Liver (tissue), 9 donors: ENCODE measurements around the gene ASTN1. TPM values are rescaled to one million over a fixed set of nuclear protein-coding genes. Genes with fewer than 3 reads are reported as not detected.

Experiments used
- DNase-seq: peaks from one replicate; pipeline ENCODE4 v3.0.0-alpha.2; 2017; ENCODE audit warnings: low spot score
- H3K27ac ChIP-seq, 2 donors: one replicate each; pipeline ENCODE4 v1.7.0; 2013; ENCODE audit warnings: inconsistent platforms in 2 of 2, low read length in 2 of 2, control low read depth in 1 of 2, low read depth in 1 of 2, mild to moderate bottlenecking in 1 of 2
- H3K27me3 ChIP-seq, 4 donors: one replicate each; pipeline versions ENCODE4 v1.6.1 to v1.7.0; 2013; ENCODE audit warnings: low read length in 3 of 4, inconsistent platforms in 1 of 4, mild to moderate bottlenecking in 1 of 4, moderate library complexity in 1 of 4; ENCODE audit not compliant: control insufficient read depth in 4 of 4, insufficient read depth in 4 of 4
- H3K36me3 ChIP-seq, 4 donors: one replicate each; pipeline versions ENCODE4 v1.6.1 to v1.7.0; 2013; ENCODE audit warnings: low read length in 3 of 4, mild to moderate bottlenecking in 3 of 4, low read depth in 1 of 4, moderate library complexity in 1 of 4; ENCODE audit not compliant: control insufficient read depth in 4 of 4, insufficient read depth in 3 of 4
- H3K4me1 ChIP-seq, 4 donors: one replicate each; pipeline versions ENCODE4 v1.6.1 to v1.7.0; 2013; ENCODE audit warnings: low read length in 3 of 4, mild to moderate bottlenecking in 3 of 4, moderate library complexity in 1 of 4; ENCODE audit not compliant: control insufficient read depth in 4 of 4, insufficient read depth in 4 of 4
- H3K4me3 ChIP-seq, 3 donors: one replicate each; pipeline versions ENCODE4 v1.6.1 to v1.7.0; 2013; ENCODE audit warnings: low read length in 3 of 3, control low read depth in 1 of 3, low read depth in 1 of 3, mild to moderate bottlenecking in 1 of 3
- H3K9ac ChIP-seq, 2 donors: one replicate each; pipeline ENCODE4 v1.7.0; 2013; ENCODE audit warnings: low read length in 2 of 2, mild to moderate bottlenecking in 2 of 2, moderate library complexity in 2 of 2, control low read depth in 1 of 2, low read depth in 1 of 2
- H3K9me3 ChIP-seq, 4 donors: one replicate each; pipeline versions ENCODE4 v1.6.1 to v1.7.0; 2013; ENCODE audit warnings: low read length in 3 of 4; ENCODE audit not compliant: control insufficient read depth in 4 of 4
- EGR1 ChIP-seq, 2 donors: IDR thresholded peaks; 2 replicates each; pipeline ENCODE4 v1.6.1; 2016 to 2018; ENCODE audit warnings: antibody characterized with exemption in 2 of 2, low read depth in 2 of 2
- FOXA1 ChIP-seq: IDR thresholded peaks from 2 replicates; pipeline ENCODE4 v1.6.1; 2016; ENCODE audit warnings: antibody characterized with exemption
- FOXA2 ChIP-seq: IDR thresholded peaks from 2 replicates; pipeline ENCODE4 v1.6.1; 2016; ENCODE audit warnings: antibody characterized with exemption
- GABPA ChIP-seq, 2 donors: IDR thresholded peaks in 1 of 2; conservative IDR thresholded peaks in 1 of 2; 2 replicates each; pipeline ENCODE4 v1.6.1; 2016; ENCODE audit warnings: antibody characterized with exemption in 2 of 2, mild to moderate bottlenecking in 1 of 2, moderate library complexity in 1 of 2
- HNF4A ChIP-seq, 2 donors: conservative IDR thresholded peaks; 2 replicates each; pipeline ENCODE4 v1.6.1; 2016; ENCODE audit warnings: antibody characterized with exemption in 2 of 2, mild to moderate bottlenecking in 2 of 2
- HNF4G ChIP-seq: IDR thresholded peaks from 2 replicates; pipeline ENCODE4 v1.6.1; 2016; ENCODE audit warnings: antibody characterized with exemption
- JUND ChIP-seq, 2 donors: IDR thresholded peaks; 2 replicates each; pipeline ENCODE4 v1.6.1; 2016; ENCODE audit warnings: antibody characterized with exemption in 2 of 2
- NR2F2 ChIP-seq: IDR thresholded peaks from 2 replicates; pipeline ENCODE4 v1.6.1; 2016; ENCODE audit warnings: antibody characterized with exemption
- RAD21 ChIP-seq, 2 donors: IDR thresholded peaks; 2 replicates each; pipeline ENCODE4 v1.6.1; 2016; ENCODE audit warnings: antibody characterized with exemption in 2 of 2, mild to moderate bottlenecking in 2 of 2
- RXRA ChIP-seq, 2 donors: IDR thresholded peaks; 2 replicates each; pipeline ENCODE4 v1.6.1; 2017 to 2018; ENCODE audit warnings: antibody characterized with exemption in 2 of 2, mild to moderate bottlenecking in 1 of 2
- SP1 ChIP-seq: IDR thresholded peaks from 2 replicates; pipeline ENCODE4 v1.6.1; 2018; ENCODE audit warnings: antibody characterized with exemption, mild to moderate bottlenecking
- TAF1 ChIP-seq: conservative IDR thresholded peaks from 2 replicates; pipeline ENCODE4 v1.6.1; 2016; ENCODE audit warnings: antibody characterized with exemption, mild to moderate bottlenecking
- YY1 ChIP-seq: IDR thresholded peaks from 2 replicates; pipeline ENCODE4 v1.6.1; 2016; ENCODE audit warnings: antibody characterized with exemption, mild to moderate bottlenecking
- WGBS: extraction: QIAGEN DNeasy Blood & Tissue Kit; methylation state at CpG from one replicate; pipeline ENCODE4 v1.1.7; 2013; 5-methylcytosine and 5-hydroxymethylcytosine counted together
- polyA plus RNA-seq, 2 donors: library from polyadenylated mRNA; stranded (reverse) in 1 of 2; unstranded in 1 of 2; fragments of 200-250 nt in 1 of 2; fragments of >200 nt in 1 of 2; fragmentation: Nextera tagmentation in 1 of 2; extraction: Ambion mirVana in 1 of 2; gene quantifications; one replicate each; pipeline versions ENCODE4 v1.2.1 to v1.2.3, GENCODE V29; 2013 to 2015
- total RNA-seq, 2 donors: library from RNA; depleted of rRNA; stranded (reverse); fragments of >200 nt; gene quantifications; one replicate each; pipeline ENCODE4 v1.2.3, GENCODE V29; 2014
- TF ChIP-seq, protein P1 (sequence below): IDR thresholded peaks from 2 replicates; pipeline ENCODE4 v1.6.1; 2016; ENCODE audit warnings: antibody characterized with exemption
- TF ChIP-seq, protein P2 (sequence below): IDR thresholded peaks from 2 replicates; pipeline ENCODE4 v1.6.1; 2016; ENCODE audit warnings: antibody characterized with exemption
- TF ChIP-seq, protein P3 (sequence below): fragments of 150-350 bp; IDR thresholded peaks from 2 replicates; pipeline ENCODE4 v1.5.1; 2017; ENCODE audit warnings: improper control_type of control experiment, low read depth, low read length; ENCODE audit not compliant: missing input control
- TF ChIP-seq, protein P4 (sequence below): IDR thresholded peaks from 2 replicates; pipeline ENCODE4 v1.6.1; 2016; ENCODE audit warnings: antibody characterized with exemption
- donor health status: healthy.
- donor health status: healthy.
- donor health status: healthy.
- donor health status: healthy.
- donor health status: healthy.

Gene ASTN1
- total and polyA plus RNA-seq, 4 donors, result 0.10 to 0.28 (median 0.18) TPM

DNA sequence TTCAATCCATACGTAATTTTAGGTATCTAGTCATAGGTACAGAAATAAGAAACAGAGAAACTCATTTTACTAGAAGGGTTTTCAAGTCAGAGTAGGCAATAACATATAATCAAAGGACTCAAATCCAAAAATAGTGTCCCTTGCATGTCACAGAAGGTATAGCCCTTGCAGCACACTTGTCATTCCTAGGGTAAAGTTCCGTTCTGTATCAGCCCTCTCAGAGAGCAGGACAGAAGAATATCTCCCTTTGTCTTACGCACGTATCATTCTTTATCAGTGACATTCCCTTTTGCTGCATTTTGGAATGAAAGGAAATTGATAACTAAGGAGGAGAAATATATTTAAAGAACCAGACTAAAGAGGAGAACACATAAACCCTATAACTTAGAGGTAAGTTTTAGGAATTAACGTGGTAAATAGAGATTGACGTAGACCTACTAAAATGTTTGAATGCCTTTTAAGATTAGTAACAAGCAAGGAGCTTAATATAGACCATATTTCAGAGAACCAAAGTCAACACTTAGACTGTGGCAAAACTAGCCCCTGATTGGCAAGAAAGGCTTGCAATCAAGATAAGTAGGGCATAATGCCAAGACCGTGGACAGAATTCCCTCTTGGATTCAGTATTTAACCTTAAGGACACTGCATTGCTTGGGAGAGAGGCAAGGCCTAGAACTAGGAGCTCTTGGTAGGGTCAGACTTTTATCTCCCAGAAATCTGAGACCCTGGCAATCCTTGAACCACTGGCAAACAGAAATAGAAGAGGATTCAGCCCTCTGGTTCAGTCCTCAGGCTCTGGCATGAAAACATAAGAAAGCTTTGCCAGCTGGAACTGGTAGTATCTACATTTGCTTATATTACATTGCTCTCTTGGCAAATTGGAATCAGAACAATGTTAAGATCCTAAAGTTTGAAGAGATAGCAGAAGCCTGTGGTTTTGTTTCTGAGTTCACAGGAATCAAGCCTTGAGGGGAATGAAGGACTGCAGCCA, 232.1 kb downstream of the ASTN1 start:
- H3K9me3 ChIP-seq, result no peaks in the 10 kb centered on the region
- H3K9ac ChIP-seq, result no peak overlapping the region
- TF ChIP-seq NR2F2 (no peak), YY1 (no peak), JUND (IDR thresholded peaks at IDR 0.05) (no peak), FOXA2 (no peak), GABPA (IDR thresholded peaks at IDR 0.05 in 1 of 2, conservative IDR thresholded peaks at IDR 0.05 in 1 of 2) (no peak)
- TF ChIP-seq, protein P1, sequence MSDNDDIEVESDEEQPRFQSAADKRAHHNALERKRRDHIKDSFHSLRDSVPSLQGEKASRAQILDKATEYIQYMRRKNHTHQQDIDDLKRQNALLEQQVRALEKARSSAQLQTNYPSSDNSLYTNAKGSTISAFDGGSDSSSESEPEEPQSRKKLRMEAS, result no peak
- TF ChIP-seq, protein P2, sequence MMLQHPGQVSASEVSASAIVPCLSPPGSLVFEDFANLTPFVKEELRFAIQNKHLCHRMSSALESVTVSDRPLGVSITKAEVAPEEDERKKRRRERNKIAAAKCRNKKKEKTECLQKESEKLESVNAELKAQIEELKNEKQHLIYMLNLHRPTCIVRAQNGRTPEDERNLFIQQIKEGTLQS, result no peak
- TF ChIP-seq, protein P3, sequence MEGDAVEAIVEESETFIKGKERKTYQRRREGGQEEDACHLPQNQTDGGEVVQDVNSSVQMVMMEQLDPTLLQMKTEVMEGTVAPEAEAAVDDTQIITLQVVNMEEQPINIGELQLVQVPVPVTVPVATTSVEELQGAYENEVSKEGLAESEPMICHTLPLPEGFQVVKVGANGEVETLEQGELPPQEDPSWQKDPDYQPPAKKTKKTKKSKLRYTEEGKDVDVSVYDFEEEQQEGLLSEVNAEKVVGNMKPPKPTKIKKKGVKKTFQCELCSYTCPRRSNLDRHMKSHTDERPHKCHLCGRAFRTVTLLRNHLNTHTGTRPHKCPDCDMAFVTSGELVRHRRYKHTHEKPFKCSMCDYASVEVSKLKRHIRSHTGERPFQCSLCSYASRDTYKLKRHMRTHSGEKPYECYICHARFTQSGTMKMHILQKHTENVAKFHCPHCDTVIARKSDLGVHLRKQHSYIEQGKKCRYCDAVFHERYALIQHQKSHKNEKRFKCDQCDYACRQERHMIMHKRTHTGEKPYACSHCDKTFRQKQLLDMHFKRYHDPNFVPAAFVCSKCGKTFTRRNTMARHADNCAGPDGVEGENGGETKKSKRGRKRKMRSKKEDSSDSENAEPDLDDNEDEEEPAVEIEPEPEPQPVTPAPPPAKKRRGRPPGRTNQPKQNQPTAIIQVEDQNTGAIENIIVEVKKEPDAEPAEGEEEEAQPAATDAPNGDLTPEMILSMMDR, result no peak
- peaks cover 0 to 6% (median 3%) of the 10 kb centered on the region in 4 donors for H3K4me1 ChIP-seq
- no peaks in the 10 kb centered on the region for H3K36me3 ChIP-seq
- WGBS, result 74% methylated on average over 7 of the region's 7 CpGs
- no peaks in the 10 kb centered on the region for H3K27me3 ChIP-seq
- H3K4me3 ChIP-seq, result no peak overlapping the region
- H3K27ac ChIP-seq, result no peak overlapping the region
- DNase-seq, result no peak

DNA sequence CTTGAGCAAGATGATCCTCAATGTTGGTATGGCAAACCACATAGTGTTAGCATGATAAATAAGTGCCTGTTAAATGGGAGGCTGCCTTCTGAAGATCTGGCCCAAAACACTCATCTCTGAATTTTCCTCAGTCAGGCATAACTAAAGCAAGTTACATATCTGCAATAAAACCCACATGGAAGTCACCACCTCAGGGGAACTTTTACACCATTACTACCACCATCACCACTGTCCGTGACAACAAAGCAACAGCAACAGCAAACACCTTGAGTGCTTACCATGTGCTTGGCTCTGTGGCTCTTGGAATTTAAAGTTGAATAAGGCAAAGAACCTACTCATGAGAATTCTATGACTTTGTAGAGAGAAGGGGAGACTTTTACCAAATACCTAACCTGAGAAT, 233.0 kb downstream of the ASTN1 start:
- Histone ChIP-seq H3K4me3 (no peak overlapping the region), H3K27me3 (no peaks in the 10 kb centered on the region), H3K9me3 (no peaks in the 10 kb centered on the region), H3K4me1 (peaks cover 0 to 6% (median 3%) of the 10 kb centered on the region in 4 donors), H3K27ac (no peak overlapping the region), H3K9ac (no peak overlapping the region), H3K36me3 (no peaks in the 10 kb centered on the region)
- 88% methylated on average over 1 of the region's 1 CpG for WGBS
- TF ChIP-seq YY1 (no peak), SP1 (no peak), HNF4A (conservative IDR thresholded peaks at IDR 0.05) (no peak), NR2F2 (no peak), EGR1 (IDR thresholded peaks at IDR 0.05; ENCODE audit: low read depth in 2 of 2) (no peak), FOXA2 (no peak), TAF1 (no peak), RAD21 (IDR thresholded peaks at IDR 0.05) (no peak), HNF4G (no peak), FOXA1 (no peak), RXRA (IDR thresholded peaks at IDR 0.05) (no peak), GABPA (IDR thresholded peaks at IDR 0.05 in 1 of 2, conservative IDR thresholded peaks at IDR 0.05 in 1 of 2) (no peak), JUND (IDR thresholded peaks at IDR 0.05) (no peak)
- TF ChIP-seq, protein P1, result no peak
- TF ChIP-seq, protein P2, result no peak
- TF ChIP-seq, protein P3, result no peak
- TF ChIP-seq, protein P4, sequence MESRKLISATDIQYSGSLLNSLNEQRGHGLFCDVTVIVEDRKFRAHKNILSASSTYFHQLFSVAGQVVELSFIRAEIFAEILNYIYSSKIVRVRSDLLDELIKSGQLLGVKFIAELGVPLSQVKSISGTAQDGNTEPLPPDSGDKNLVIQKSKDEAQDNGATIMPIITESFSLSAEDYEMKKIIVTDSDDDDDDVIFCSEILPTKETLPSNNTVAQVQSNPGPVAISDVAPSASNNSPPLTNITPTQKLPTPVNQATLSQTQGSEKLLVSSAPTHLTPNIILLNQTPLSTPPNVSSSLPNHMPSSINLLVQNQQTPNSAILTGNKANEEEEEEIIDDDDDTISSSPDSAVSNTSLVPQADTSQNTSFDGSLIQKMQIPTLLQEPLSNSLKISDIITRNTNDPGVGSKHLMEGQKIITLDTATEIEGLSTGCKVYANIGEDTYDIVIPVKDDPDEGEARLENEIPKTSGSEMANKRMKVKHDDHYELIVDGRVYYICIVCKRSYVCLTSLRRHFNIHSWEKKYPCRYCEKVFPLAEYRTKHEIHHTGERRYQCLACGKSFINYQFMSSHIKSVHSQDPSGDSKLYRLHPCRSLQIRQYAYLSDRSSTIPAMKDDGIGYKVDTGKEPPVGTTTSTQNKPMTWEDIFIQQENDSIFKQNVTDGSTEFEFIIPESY, result no peak
- DNase-seq, result no peak
